K562 (cell line): ENCODE results near the gene CDC23. TPM values are rescaled to one million over a fixed set of nuclear protein-coding genes. Genes with fewer than 3 reads are reported as not detected.

Source experiments
- ATAC-seq: fragments of 200-7000 bp; cut with Tn5 transposase; 3 replicates; pipeline ENCODE4 v1.9.1; 2020; ENCODE audit warnings: moderate library complexity
- BruUV-seq: library from RNA; stranded (reverse); fragments of 400-500 nt; replicated peaks from 2 replicates; lab custom pipeline; 2021; lab: Mats Ljungman, UMichigan
- CTCF ChIA-PET: fragments of 300-600 bp; formaldehyde crosslinking; extraction: SDS; loops from one replicate; lab custom pipeline; 2021; ENCODE audit warnings: low intra/inter-chr PET ratio; lab: Yijun Ruan, JAX
- POLR2A ChIA-PET: fragments of 300-600, 350-650 bp; sonication (Branson Sonifier 250); formaldehyde crosslinking; extraction: SDS; loops from one replicate; lab custom pipeline; 2021; ENCODE audit warnings: antibody characterized with exemption, inconsistent platforms; lab: Yijun Ruan, JAX
- DNase-seq, 4 experiments: peaks; one replicate each; pipeline versions ENCODE4 v3.0.0 to v3.0.0-alpha.2; 2011 to 2018; ENCODE audit warnings: low spot score in 3 of 4, mixed read lengths in 3 of 4; ENCODE audit errors: extremely low read depth in 1 of 4
- FAIRE-seq: peaks from 2 replicates; lab custom pipeline; 2011; peaks lifted over from hg19 to GRCh38; lab: Jason Lieb, UNC
- H2AFZ ChIP-seq: 2 replicates; pipeline ENCODE4 v1.6.0; 2011; ENCODE audit warnings: low read depth, low read length, control low read depth, inconsistent platforms
- H3K27ac ChIP-seq: fragments of 200-600 bp; 3 replicates; pipeline ENCODE4 v1.8.0; 2011; ENCODE audit warnings: low read depth, mild to moderate bottlenecking, control low read depth, inconsistent platforms, low read length, moderate library complexity, mixed read lengths; ENCODE audit errors: extremely low read depth
- H3K27me3 ChIP-seq, 2 experiments: fragments of 300-600 bp in 1 of 2; 2 replicates in 1 of 2; 3 replicates in 1 of 2; pipeline versions ENCODE4 v1.6.0 to v1.8.0; 2011; ENCODE audit warnings: inconsistent platforms in 2 of 2, low read length in 2 of 2, mild to moderate bottlenecking in 1 of 2, mixed read lengths in 1 of 2, moderate library complexity in 1 of 2; ENCODE audit not compliant: control insufficient read depth in 2 of 2, insufficient read depth in 2 of 2
- H3K36me3 ChIP-seq: fragments of 300-600 bp; 3 replicates; pipeline ENCODE4 v1.8.0; 2011; ENCODE audit warnings: mild to moderate bottlenecking, low read length, inconsistent platforms; ENCODE audit not compliant: control insufficient read depth, insufficient read depth
- H3K4me1 ChIP-seq, 2 experiments: fragments of 200-600 bp in 1 of 2; replicated peaks in 1 of 2; 2 replicates in 1 of 2; 3 replicates in 1 of 2; pipeline versions ENCODE4 v1.5.1 to v1.8.0; 2011; ENCODE audit warnings: inconsistent platforms in 2 of 2, low read length in 2 of 2, mild to moderate bottlenecking in 1 of 2, mixed read lengths in 1 of 2, moderate library complexity in 1 of 2; ENCODE audit not compliant: control insufficient read depth in 2 of 2, insufficient read depth in 2 of 2
- H3K4me2 ChIP-seq: 2 replicates; pipeline ENCODE4 v1.6.1; 2011; ENCODE audit warnings: low read length, control low read depth, inconsistent platforms, mixed read lengths; ENCODE audit not compliant: insufficient read depth
- H3K4me3 ChIP-seq: fragments of 200-600 bp; sonication (generic), shearing (Covaris generic); 2 replicates; pipeline ENCODE4 v1.5.1; 2016; ENCODE audit warnings: control low read depth, inconsistent platforms
- H3K79me2 ChIP-seq: fragments of 200-600 bp; 3 replicates; pipeline ENCODE4 v1.8.0; 2011; ENCODE audit warnings: low read length, inconsistent platforms; ENCODE audit not compliant: control insufficient read depth, insufficient read depth
- H3K9ac ChIP-seq, 2 experiments: 2 replicates each; pipeline versions ENCODE4 v1.6.0 to v1.6.1; 2011; ENCODE audit warnings: low read depth in 2 of 2, low read length in 2 of 2, control low read depth in 1 of 2, inconsistent platforms in 1 of 2, mild to moderate bottlenecking in 1 of 2, mixed read lengths in 1 of 2; ENCODE audit not compliant: insufficient read depth in 1 of 2
- H3K9me1 ChIP-seq: one replicate; pipeline ENCODE4 v1.6.0; 2011; ENCODE audit warnings: inconsistent platforms, mild to moderate bottlenecking, low read length, moderate library complexity; ENCODE audit not compliant: control insufficient read depth, insufficient read depth
- H3K9me3 ChIP-seq: replicated peaks from 2 replicates; pipeline ENCODE4 v1.5.1; 2011; ENCODE audit warnings: low read depth, low read length, inconsistent platforms; ENCODE audit not compliant: control insufficient read depth, insufficient read depth
- H4K20me1 ChIP-seq: replicated peaks from 2 replicates; pipeline ENCODE4 v1.6.1; 2011; ENCODE audit warnings: low read length, inconsistent platforms, mixed read lengths; ENCODE audit not compliant: control insufficient read depth, insufficient read depth
- ARID2 ChIP-seq: fragments of 450-650 bp; IDR thresholded peaks from 2 replicates; pipeline ENCODE4 v1.6.1; 2017; ENCODE audit warnings: antibody characterized with exemption, mild to moderate bottlenecking
- EGR1 ChIP-seq: fragments of 450-650 bp; conservative IDR thresholded peaks from 2 replicates; pipeline ENCODE4 v1.6.1; 2017; ENCODE audit warnings: mild to moderate bottlenecking
- ERF ChIP-seq: fragments of 450-650 bp; formaldehyde crosslinking; IDR thresholded peaks from 2 replicates; pipeline ENCODE4 v1.4.0; 2020; ENCODE audit warnings: mild to moderate bottlenecking, mixed read lengths
- FOXP4 ChIP-seq: sonication (generic); formaldehyde crosslinking; IDR thresholded peaks from 2 replicates; pipeline ENCODE4 v1.8.0; 2022; ENCODE audit warnings: mild to moderate bottlenecking, missing genetic modification reagents, borderline replicate concordance
- MXD1 ChIP-seq: fragments of 250-450 bp; sonication (Bioruptor Pico); IDR thresholded peaks from 2 replicates; pipeline ENCODE4 v1.8.0; 2021; ENCODE audit warnings: borderline replicate concordance, mild to moderate bottlenecking, moderate library complexity; ENCODE audit not compliant: poor library complexity, severe bottlenecking
- NR2C2 ChIP-seq, 2 experiments: fragments of 200-800 bp in 1 of 2; sonication (Bioruptor generic) in 1 of 2; sonication (generic) in 1 of 2; formaldehyde crosslinking in 1 of 2; IDR thresholded peaks; 2 replicates each; pipeline versions ENCODE4 v1.6.1 to v1.8.0; 2016 to 2022; ENCODE audit warnings: mild to moderate bottlenecking in 1 of 2, missing compliant biosample characterization in 1 of 2, missing genetic modification characterization in 1 of 2, missing genetic modification reagents in 1 of 2
- RHOXF2B ChIP-seq: fragments of 250-450 bp; sonication (Bioruptor Pico); conservative IDR thresholded peaks from 2 replicates; pipeline ENCODE4 v1.5.1; 2021
- SIN3A ChIP-seq, 2 experiments: fragments of 150-350 bp in 1 of 2; IDR thresholded peaks; 2 replicates each; pipeline ENCODE4 v1.6.1; 2011 to 2016; ENCODE audit warnings: borderline replicate concordance in 2 of 2, low read depth in 2 of 2, low read length in 2 of 2, mild to moderate bottlenecking in 2 of 2, moderate library complexity in 2 of 2; ENCODE audit not compliant: control insufficient read depth in 1 of 2
- SLC30A9 ChIP-seq: fragments of 250-450 bp; sonication (Bioruptor Pico); IDR thresholded peaks from 2 replicates; pipeline ENCODE4 v1.8.0; 2022; ENCODE audit warnings: mild to moderate bottlenecking, moderate library complexity
- ZNF696 ChIP-seq: fragments of 250-450 bp; sonication (Bioruptor Pico); conservative IDR thresholded peaks from 2 replicates; pipeline ENCODE4 v1.4.0; 2020; ENCODE audit warnings: mild to moderate bottlenecking, moderate library complexity
- WGBS: fragments of 100-300 bp; shearing (Covaris generic); methylation state at CpG from one replicate; pipeline ENCODE4 v1.1.6; 2016; ENCODE audit warnings: low coverage, mixed read lengths; ENCODE audit not compliant: insufficient coverage; ENCODE audit errors: missing lambda C conversion rate; 5-methylcytosine and 5-hydroxymethylcytosine counted together
- in situ Hi-C: fragments of 300-500 bp; cut with MboI; formaldehyde crosslinking; loops from 4 replicates; pipeline ENCODE4 v1.15.0; 2018; ENCODE audit warnings: inconsistent platforms, mixed read lengths
- intact Hi-C: fragments of 100-400 bp; cut with micrococcal nuclease; formaldehyde crosslinking; loops from 2 replicates; pipeline ENCODE4 v1.14.2; 2022
- polyA plus RNA-seq, 8 experiments: library from polyadenylated mRNA; depleted of rRNA in 4 of 8; stranded (reverse) in 5 of 8; unstranded in 3 of 8; fragments of >200 nt; fragmentation: Nextera tagmentation in 2 of 8; fragmentation: Illumina TruSeq in 1 of 8; extraction: Ambion mirVana in 2 of 8; extraction: Trizol in 1 of 8; gene quantifications; 2 replicates each; pipeline versions ENCODE4 v1.2.1 to v1.2.3, GENCODE V29; 2011 to 2014; ENCODE audit warnings: inconsistent platforms in 1 of 8, missing spikeins in 1 of 8
- total RNA-seq, 7 experiments: library from RNA; depleted of rRNA in 6 of 7; stranded (reverse); fragments of >200 nt in 6 of 7; fragmentation: Illumina TruSeq in 2 of 7; extraction: Trizol in 2 of 7; gene quantifications; 2 replicates each; pipeline versions ENCODE4 v1.2.1 to v1.2.3, GENCODE V29; 2011 to 2021; ENCODE audit warnings: low replicate concordance in 1 of 7
- TF ChIP-seq, protein P1 (sequence below): fragments of 450-650 bp; IDR thresholded peaks from 2 replicates; pipeline ENCODE4 v1.6.1; 2014; ENCODE audit warnings: low read depth, mild to moderate bottlenecking, moderate library complexity, borderline replicate concordance

CDC23 gene
- total and polyA plus RNA-seq, 9 of the 15 experiments (the other 6 are each of a cell fraction or from before 2014, with no cell fraction given), result 34.5 to 157 (median 65.5) TPM

GRCh38 chr5:138212828-138213160 is 329 bp downstream of the CDC23 start:
- Histone ChIP-seq H3K4me3 (peak overlapping the region; percentile 88), H3K9me3 (peaks cover 4% of the 10 kb centered on the region; the same call in 1 of the 2 replicates), H3K27me3 (no peaks in the 10 kb centered on the region), H3K27ac (peak overlapping the region; percentile 89), H3K9me1 (no peaks in the 10 kb centered on the region), H3K4me2 (peak overlapping the region; percentile 91), H2AFZ (peak overlapping the region; percentile 94), H4K20me1 (no peaks in the 10 kb centered on the region), H3K36me3 (peaks cover 33% of the 10 kb centered on the region; the same call in 2 of the 3 replicates), H3K9ac (peak overlapping the region; percentile 94 to 99), H3K79me2 (peaks cover 47% of the 10 kb centered on the region), H3K4me1 (peaks cover 3 to 7% of the 10 kb centered on the region in 2 experiments; a peak in 3 of 5 replicates)
- TSS peak; percentile 77 for BruUV-seq
- FAIRE-seq (no peak), DNase-seq (peak; percentile 25 to 46 (median 39)), ATAC-seq (peak; percentile 71)
- intact Hi-C loops (no loop called here), in situ Hi-C loops (no loop called here)
- WGBS, result 3% methylated on average over 8 of the region's 8 CpGs
- ChIA-PET CTCF (no interaction called here), POLR2A (interaction anchor here (0.9 to 2.1 kb wide), 11 partner anchors 11 to 243 kb away, joined by 3 to 14 read pairs (median 5); partner anchors contain the start of genes FAM53C and KIF20A)
- TF ChIP-seq ZNF696 (CRISPR knock-in tag) (no peak), RHOXF2B (CRISPR knock-in tag) (no peak), ERF (CRISPR knock-in tag) (0 out of 2 replicates have a peak, but pooled peaks have one; percentile 56), FOXP4 (peak; percentile 26; the same call in 1 of the 2 replicates), MXD1 (CRISPR knock-in tag) (no peak), SLC30A9 (CRISPR knock-in tag) (no peak), SIN3A (IDR thresholded peaks at IDR 0.05; ENCODE audit: borderline replicate concordance in 2 of 2, control insufficient read depth in 1 of 2, low read depth in 2 of 2, low read length in 2 of 2) (peak in 1 of 2 experiments; percentile 62; a peak in 1 of 4 replicates), NR2C2 (CRISPR knock-in tag; IDR thresholded peaks at IDR 0.05) (0 out of 2 replicates have a peak, but pooled peaks have one; percentile 55), NR2C2 (tag; IDR thresholded peaks at IDR 0.05) (no peak), EGR1 (peak; percentile 67), ARID2 (no peak)
- TF ChIP-seq, protein P1, sequence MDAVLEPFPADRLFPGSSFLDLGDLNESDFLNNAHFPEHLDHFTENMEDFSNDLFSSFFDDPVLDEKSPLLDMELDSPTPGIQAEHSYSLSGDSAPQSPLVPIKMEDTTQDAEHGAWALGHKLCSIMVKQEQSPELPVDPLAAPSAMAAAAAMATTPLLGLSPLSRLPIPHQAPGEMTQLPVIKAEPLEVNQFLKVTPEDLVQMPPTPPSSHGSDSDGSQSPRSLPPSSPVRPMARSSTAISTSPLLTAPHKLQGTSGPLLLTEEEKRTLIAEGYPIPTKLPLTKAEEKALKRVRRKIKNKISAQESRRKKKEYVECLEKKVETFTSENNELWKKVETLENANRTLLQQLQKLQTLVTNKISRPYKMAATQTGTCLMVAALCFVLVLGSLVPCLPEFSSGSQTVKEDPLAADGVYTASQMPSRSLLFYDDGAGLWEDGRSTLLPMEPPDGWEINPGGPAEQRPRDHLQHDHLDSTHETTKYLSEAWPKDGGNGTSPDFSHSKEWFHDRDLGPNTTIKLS, result 0 out of 2 replicates have a peak, but pooled peaks have one; percentile 17
